ENCODE data around the gene OPA1. TPM values are rescaled to one million over a fixed set of nuclear protein-coding genes. Genes with fewer than 3 reads are reported as not detected.

OPA1 gene
- total RNA-seq, 1 donor from 2014 or later = 35.1 TPM

DNA sequence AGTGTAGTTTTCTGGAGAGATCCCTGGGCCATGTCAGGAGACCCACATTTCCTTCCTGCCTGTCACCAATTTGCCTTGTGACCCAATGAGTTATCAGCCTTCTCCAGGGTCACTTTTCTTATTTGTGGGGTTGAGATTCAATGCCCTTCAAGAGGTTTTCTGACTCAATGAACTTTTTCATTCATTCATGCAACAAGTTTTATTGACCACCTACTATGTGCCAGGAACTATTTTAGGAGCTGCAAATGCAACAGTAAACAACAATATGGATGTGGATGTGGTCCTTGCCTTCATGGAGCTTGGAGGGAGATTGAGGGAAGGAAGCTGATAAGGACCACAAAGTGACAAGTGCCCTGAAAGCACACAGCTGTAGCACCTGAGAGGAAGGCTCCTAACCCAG is 142.8 kb downstream of the OPA1 start:
- no peak for DNase-seq (ENCODE audit: low read depth in 2 of 2)

DNA sequence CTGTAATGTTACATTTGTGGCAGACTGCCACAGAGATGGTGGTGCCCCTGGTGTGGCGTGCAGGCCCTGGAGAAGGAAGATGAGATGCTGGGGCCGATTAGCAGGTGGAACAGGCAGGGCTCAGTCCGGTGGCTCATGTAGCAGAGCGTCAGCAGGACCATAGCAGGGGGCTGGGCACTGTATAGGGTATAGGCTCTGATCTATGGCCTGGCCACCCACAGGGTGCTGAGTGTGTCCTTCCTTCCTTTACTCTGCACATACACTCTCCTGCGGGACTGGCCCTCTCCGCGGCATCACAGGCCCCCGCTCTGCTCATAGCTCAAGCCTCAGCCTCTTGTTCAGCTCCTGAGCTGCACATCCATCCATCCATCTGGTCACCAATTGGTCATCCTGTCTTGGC is 143.6 kb downstream of the OPA1 start:
- DNase-seq (ENCODE audit: low read depth in 2 of 2) = no peak

DNA sequence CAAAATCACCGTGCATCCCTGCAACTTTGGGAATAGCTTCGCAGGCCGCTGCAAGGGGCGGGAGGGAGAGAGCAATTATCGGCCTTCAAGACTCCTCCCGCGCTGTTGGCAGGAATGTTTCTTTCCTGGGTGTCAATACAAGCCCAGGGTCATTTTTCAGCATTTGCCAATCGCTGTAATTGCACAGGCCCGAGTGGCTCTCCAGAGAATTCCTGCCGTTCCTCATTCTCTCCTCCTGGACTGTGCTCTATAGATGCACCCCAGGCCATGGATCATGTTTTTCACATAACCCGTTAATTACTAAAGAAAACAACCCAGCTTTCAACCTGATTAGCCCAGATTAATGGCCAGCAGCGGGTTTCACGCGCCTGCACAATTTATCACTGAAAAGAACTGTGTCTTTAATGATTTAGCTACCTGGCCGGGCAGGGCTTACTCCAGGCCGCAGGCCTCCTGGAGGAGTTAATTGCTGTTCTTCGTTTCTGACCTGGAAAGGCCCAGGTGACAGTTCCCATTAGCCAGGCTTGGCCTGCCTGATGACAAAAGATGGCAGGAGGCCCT is 144.3 kb downstream of the OPA1 start:
- DNase-seq (ENCODE audit: low read depth in 2 of 2) = no peak

DNA sequence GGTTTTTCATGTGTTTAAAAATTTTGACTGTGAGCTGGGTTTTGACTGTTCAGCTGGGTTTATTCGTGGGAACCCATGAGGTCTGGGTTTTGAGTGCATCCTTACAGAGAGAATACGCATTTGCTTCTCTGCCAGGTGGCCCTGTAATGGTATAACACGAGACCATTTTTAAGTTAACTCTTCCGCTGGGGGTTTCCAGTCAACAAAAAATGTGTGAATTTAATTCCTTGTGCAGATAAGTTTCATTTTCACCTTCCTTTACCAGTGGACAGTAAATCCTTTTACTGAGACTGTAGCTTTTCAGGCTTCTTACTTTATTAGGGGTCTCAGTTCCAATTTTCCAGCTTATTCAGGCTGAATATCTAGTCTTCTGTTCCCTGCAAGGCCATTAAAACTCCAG is 149.6 kb downstream of the OPA1 start:
- DNase-seq (ENCODE audit: low read depth in 2 of 2) = no peak

DNA sequence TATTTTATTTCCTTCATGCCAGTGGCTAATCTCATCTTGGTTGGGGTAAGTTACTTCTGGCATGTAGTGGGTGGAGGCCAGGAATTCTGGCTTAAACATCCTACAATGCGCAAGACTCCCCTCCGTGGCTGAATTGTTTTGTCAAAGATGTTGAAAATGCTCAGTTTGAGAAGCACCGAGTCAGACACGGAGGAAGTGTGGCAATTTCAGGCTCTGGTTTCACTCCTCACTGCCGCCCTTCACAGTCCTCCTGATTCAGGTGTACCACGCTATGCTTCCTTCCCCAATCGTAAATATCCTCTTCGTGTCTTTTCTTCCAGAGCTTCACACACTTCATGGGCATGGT is 150.7 kb downstream of the OPA1 start:
- no peak for DNase-seq (ENCODE audit: low read depth in 2 of 2)

DNA sequence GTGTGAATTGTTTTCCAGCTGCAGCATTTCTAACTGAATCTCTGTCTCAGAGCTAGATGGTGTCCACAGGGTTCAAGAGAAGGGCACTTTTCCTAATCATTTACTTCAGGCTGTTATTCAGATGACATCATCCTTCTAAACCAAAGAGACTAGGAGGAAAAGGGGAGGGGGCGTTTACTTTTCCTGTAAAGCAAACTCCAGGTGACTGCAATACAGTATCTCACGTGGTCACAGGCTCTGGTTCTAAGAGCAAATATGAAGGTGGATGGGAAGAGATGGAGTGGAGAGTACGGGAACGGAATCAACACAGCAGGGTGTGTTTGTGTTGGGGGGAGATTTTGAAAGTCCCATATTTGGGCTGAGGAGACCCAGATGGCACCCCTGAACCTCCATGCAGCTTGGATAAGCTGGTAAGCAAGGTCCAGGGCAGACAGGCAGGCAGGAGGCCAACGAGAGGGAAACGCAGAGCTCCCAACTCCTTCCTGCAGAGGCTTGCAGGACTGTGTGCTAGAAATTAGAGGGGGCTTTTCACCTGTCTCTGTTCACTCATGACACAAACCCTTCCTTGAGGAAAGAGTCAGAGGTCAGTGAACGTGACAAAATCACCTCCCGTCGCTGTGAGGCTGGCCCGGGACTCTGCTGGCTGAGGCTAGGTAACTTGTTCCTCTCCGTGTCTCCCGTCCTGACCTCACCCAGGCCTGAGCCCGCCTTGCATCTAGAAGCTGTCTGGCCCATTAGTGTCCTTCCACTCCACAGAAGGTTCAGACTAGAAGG is 151.2 kb downstream of the OPA1 start:
- DNase-seq (ENCODE audit: low read depth in 2 of 2) = no peak

DNA sequence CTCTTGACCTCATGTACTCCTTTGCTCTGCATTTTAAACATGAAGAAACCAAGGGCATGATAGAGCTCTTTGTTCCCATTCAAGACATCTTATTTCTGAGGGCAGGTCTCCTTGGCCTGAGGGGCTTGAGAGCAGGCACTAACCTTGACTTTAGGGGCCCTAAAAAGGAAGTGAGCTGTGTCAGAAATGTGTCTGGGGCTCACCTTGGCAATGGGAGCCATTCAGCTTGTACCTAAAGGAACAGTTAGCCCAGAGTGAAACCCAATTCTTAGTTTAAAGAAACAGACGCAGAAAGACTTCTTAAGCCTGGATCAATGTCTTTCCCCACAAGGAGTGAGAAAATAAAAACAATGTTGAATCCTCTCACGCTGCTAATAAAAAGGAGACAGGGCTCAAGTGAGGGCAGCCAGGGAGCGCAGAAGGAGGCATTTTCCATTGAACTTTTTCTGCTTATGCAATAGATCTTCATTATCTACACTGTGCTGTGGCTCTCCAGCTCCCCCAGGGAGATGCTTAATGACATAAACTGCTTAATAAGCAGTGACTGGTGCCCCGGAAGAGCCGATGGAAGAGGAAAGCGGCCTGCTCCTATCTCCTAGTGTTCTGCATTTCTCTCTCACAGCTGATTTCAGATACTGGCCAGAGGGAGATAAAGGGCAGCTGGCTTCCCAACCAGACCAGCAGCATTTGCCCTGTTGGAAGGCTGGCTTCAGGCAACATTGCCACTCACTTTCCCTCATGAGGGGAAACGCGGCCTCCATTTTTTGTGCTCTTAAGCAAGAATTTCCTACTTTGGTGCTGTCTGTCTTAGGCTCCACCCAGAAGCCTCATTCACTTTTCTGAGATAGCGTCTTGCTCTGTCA is 152.0 kb downstream of the OPA1 start:
- DNase-seq (ENCODE audit: low read depth in 2 of 2) = no peak

DNA sequence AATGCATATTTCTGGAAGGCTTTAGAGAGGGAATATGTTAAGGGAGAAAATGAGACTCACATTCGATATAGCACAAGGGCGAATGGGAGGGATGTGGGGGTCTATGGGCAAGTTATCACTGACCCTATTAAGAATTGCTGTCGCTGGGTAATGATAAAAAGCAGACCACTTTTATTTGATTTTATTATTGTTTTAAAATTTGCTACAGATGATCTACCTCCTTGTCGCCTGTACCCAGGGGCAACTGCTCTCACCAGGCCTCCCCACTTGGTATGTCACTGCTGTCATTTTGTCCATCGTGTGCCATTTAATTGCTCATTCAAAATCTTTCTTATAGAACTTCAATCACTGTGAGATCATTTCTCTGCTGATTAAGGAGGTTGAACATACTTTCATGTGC is 153.8 kb downstream of the OPA1 start:
- no peak for DNase-seq (ENCODE audit: low read depth in 2 of 2)

Other genes with a start within 250 kb of the OPA1 start
- not detected in 2 replicates for gene ATP13A5, start 214.5 kb upstream of the OPA1 start, total RNA-seq
- under 0.01 TPM in 1 of 2 replicates, not detected in the other for gene ATP13A4, start 38.3 kb upstream of the OPA1 start, total RNA-seq